Activated T-cell treated with anti-CD3 and anti-CD28 coated beads, Interleukin-2, amount 50 U/mL, for 72 hours (primary cell): ENCODE data around the gene TXNDC11. TPM values are rescaled to one million over a fixed set of nuclear protein-coding genes. Genes with fewer than 3 reads are reported as not detected.
A peak's percentile ranks its signal among the peaks of the same experiment; 100 is the strongest.

Experiments
- ATAC-seq, 2 donors: fragments of 150-1000 bp; cut with Tn5 transposase; replicated peaks in 1 of 2; 2 replicates each; pipeline ENCODE4 v1.10.0; 2021; ENCODE audit warnings: moderate library complexity in 2 of 2, mild to moderate bottlenecking in 1 of 2
- DNase-seq, 2 donors: peaks; one replicate each; pipeline ENCODE4 v3.0.0; 2021 to 2022; ENCODE audit warnings: mixed read lengths in 1 of 2
- H3K27ac Mint-ChIP-seq: one replicate; pipeline ENCODE4 v1.8.0; 2022; ENCODE audit warnings: mild to moderate bottlenecking, moderate library complexity, mixed read lengths
- H3K27me3 Mint-ChIP-seq: one replicate; pipeline ENCODE4 v1.8.0; 2022; ENCODE audit warnings: low read depth, mixed read lengths
- H3K36me3 Mint-ChIP-seq, 2 donors: one replicate each; pipeline ENCODE4 v1.8.0; 2022; ENCODE audit warnings: mixed read lengths in 2 of 2, mild to moderate bottlenecking in 1 of 2; ENCODE audit not compliant: insufficient read depth in 2 of 2
- H3K4me1 Mint-ChIP-seq: one replicate; pipeline ENCODE4 v1.8.0; 2022; ENCODE audit warnings: low read depth, mixed read lengths
- H3K4me3 Mint-ChIP-seq, 2 donors: one replicate each; pipeline ENCODE4 v1.8.0; 2022; ENCODE audit warnings: mild to moderate bottlenecking in 2 of 2, mixed read lengths in 2 of 2, moderate library complexity in 2 of 2
- H3K9me3 Mint-ChIP-seq, 2 donors: one replicate each; pipeline ENCODE4 v1.8.0; 2022; ENCODE audit warnings: mixed read lengths in 2 of 2
- total RNA-seq, 2 donors: library from RNA; stranded (reverse); gene quantifications; one replicate each; pipeline ENCODE4 v1.2.3, GENCODE V29; 2022

Gene TXNDC11
- total RNA-seq, 2 donors from 2014 or later, result 34.7 to 41.5 TPM

DNA sequence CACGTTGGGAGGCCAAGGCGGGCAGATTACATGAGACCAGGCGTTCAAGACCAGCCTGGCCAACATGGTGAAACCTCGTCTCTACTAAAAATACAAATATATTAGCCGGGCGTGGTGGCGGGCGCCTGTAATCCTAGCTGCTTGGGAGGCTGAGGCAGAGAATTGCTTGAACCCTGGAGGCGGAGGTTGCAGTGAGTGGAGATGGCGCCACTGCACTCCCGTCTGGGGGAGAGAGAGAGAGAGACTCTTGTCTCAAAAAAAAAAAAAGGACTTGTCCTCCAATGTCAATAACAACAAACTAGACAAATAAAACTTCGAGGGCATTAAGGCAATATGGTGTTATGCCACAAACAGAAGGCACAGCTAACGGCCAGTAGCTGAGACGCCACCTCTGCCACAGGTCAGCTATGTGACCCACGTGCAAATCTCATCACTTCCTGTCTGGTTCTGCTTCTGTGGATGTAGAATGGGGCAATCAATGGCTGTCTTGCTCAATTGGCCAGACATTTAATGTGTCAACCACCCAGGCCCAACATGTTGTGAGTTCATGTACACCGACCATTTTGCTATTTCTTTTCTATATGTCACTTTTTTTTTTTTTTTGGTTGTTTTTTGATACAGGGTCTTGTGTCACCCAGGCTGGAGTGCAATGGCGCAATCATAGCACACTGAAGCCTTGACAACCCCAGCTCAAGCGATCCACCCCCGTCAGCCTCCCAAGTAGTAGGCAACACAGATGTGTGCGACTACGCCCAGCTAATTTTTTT lies 834 bp upstream of the TXNDC11 start:
- H3K27ac Mint-ChIP-seq, result peak overlapping the region; percentile 98
- H3K4me3 Mint-ChIP-seq, result peak overlapping the region; percentile 90 to 97
- ATAC-seq (no peak), DNase-seq (peak; percentile 17 to 27)
- peaks cover 3 to 7% of the 10 kb centered on the region in 2 donors for H3K36me3 Mint-ChIP-seq
- H3K4me1 Mint-ChIP-seq, result peaks cover 51% of the 10 kb centered on the region
- no peaks in the 10 kb centered on the region for H3K9me3 Mint-ChIP-seq
- no peaks in the 10 kb centered on the region for H3K27me3 Mint-ChIP-seq

GRCh38 chr16:11742093-11742535 lies 543 bp downstream of the TXNDC11 start:
- H3K27me3 Mint-ChIP-seq, result no peaks in the 10 kb centered on the region
- H3K4me1 Mint-ChIP-seq, result peaks cover 65% of the 10 kb centered on the region
- peak; percentile 62 to 63 for DNase-seq
- no peaks in the 10 kb centered on the region for H3K9me3 Mint-ChIP-seq
- ATAC-seq, result peak; percentile 21 to 28
- H3K27ac Mint-ChIP-seq, result peak overlapping the region; percentile 97
- H3K36me3 Mint-ChIP-seq, result peaks cover 3 to 16% of the 10 kb centered on the region in 2 donors
- peak overlapping the region; percentile 97 to 98 for H3K4me3 Mint-ChIP-seq

GRCh38 chr16:11740567-11740966 lies 2.1 kb downstream of the TXNDC11 start:
- DNase-seq, result no peak
- Mint-ChIP-seq H3K36me3 (peaks cover 6 to 21% of the 10 kb centered on the region in 2 donors), H3K27me3 (no peaks in the 10 kb centered on the region), H3K9me3 (no peaks in the 10 kb centered on the region), H3K4me3 (peak overlapping the region; percentile 97 to 98), H3K4me1 (peaks cover 75% of the 10 kb centered on the region), H3K27ac (peak overlapping the region; percentile 97)
- no peak for ATAC-seq

- Mint-ChIP-seq H3K36me3 (peaks cover 10 to 26% of the 10 kb centered on the region in 2 donors), H3K27me3 (no peaks in the 10 kb centered on the region), H3K4me3 (peak overlapping the region; percentile 57 to 98), H3K9me3 (no peaks in the 10 kb centered on the region), H3K27ac (peak overlapping the region; percentile 52), H3K4me1 (peaks cover 80% of the 10 kb centered on the region)
- ATAC-seq, result no peak
- no peak for DNase-seq
Measured at GRCh38 chr16:11738742-11739544, 3.7 kb downstream of the TXNDC11 start.

- Mint-ChIP-seq H3K27me3 (no peaks in the 10 kb centered on the region), H3K36me3 (peaks cover 11 to 28% of the 10 kb centered on the region in 2 donors), H3K9me3 (no peaks in the 10 kb centered on the region), H3K27ac (peak overlapping the region; percentile 43), H3K4me1 (peaks cover 77% of the 10 kb centered on the region), H3K4me3 (peak overlapping the region in 1 of 2 donors; percentile 98)
- DNase-seq, result no peak
- no peak for ATAC-seq
Measured at GRCh38 chr16:11737713-11738112, 4.9 kb downstream of the TXNDC11 start.

DNA sequence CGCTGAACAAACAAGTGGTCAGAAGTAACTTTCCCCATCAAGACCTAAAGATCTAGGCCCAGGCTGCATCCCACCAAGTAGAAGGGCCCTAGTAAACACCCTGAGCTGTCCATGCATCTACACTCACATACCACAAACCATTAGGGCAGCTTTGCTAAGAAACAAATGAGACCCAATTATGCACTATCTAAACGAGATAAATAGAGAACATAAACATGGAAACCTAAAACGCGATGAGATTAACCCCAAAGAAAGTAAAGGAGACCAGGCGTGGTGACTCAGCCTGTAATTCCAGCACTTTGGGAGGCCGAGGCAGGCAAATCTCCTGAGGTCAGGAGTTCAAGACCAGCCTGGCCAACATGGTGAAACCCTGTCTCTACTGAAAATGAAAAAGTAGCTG lies 5.8 kb downstream of the TXNDC11 start:
- peaks cover 11 to 34% of the 10 kb centered on the region in 2 donors for H3K36me3 Mint-ChIP-seq
- DNase-seq, result no peak
- no peak overlapping the region for H3K27ac Mint-ChIP-seq
- H3K4me3 Mint-ChIP-seq, result no peak overlapping the region
- peaks cover 77% of the 10 kb centered on the region for H3K4me1 Mint-ChIP-seq
- no peaks in the 10 kb centered on the region for H3K9me3 Mint-ChIP-seq
- no peak for ATAC-seq
- H3K27me3 Mint-ChIP-seq, result no peaks in the 10 kb centered on the region

- H3K4me1 Mint-ChIP-seq, result peaks cover 66% of the 10 kb centered on the region
- H3K4me3 Mint-ChIP-seq, result no peak overlapping the region
- H3K27ac Mint-ChIP-seq, result peak overlapping the region; percentile 44
- no peaks in the 10 kb centered on the region for H3K27me3 Mint-ChIP-seq
- DNase-seq (no peak), ATAC-seq (no peak)
- peaks cover 11 to 30% of the 10 kb centered on the region in 2 donors for H3K36me3 Mint-ChIP-seq
- no peaks in the 10 kb centered on the region for H3K9me3 Mint-ChIP-seq
Measured at GRCh38 chr16:11735787-11736186, 6.9 kb downstream of the TXNDC11 start.

- H3K4me1 Mint-ChIP-seq, result peaks cover 57% of the 10 kb centered on the region
- no peak for ATAC-seq
- H3K9me3 Mint-ChIP-seq, result no peaks in the 10 kb centered on the region
- no peak for DNase-seq
- peaks cover 11 to 32% of the 10 kb centered on the region in 2 donors for H3K36me3 Mint-ChIP-seq
- H3K27me3 Mint-ChIP-seq, result no peaks in the 10 kb centered on the region
- peak overlapping the region in 1 of 2 donors; percentile 7 for H3K4me3 Mint-ChIP-seq
- no peak overlapping the region for H3K27ac Mint-ChIP-seq
Measured at GRCh38 chr16:11734653-11735043, 8.0 kb downstream of the TXNDC11 start.

DNA sequence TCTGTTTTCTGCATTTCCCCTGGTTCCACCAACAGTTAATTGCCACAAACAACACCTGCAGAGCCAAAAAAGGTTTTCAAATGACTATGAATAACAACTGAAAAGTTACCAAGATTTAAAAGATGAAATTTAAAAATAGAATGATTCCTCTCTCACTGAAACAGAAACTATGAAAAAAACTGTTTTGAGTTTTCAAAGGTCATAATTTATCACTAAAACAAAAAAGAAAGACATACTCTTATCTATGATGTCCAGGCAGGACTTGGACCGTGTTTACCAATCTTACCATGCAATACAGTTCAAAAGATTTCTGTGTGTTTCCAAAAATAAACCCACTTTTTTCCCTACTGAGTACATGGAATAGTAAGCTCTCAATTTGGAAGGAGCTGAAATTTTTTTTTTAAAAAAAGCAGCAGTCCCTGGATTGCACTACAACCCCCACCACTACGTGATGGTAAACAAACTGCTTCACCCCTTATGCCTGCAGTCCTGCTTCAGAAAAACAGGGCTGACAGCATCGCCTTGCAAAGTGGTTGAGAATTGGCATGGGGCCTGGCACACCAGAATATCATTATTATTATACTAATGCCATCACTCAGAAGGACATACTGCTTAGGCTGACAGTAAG lies 8.5 kb downstream of the TXNDC11 start:
- ATAC-seq (no peak), DNase-seq (no peak)
- Mint-ChIP-seq H3K27me3 (no peaks in the 10 kb centered on the region), H3K27ac (peak overlapping the region; percentile 33), H3K9me3 (no peaks in the 10 kb centered on the region), H3K4me1 (peaks cover 57% of the 10 kb centered on the region), H3K36me3 (peaks cover 11 to 37% of the 10 kb centered on the region in 2 donors), H3K4me3 (peak overlapping the region in 1 of 2 donors; percentile 47)

DNA sequence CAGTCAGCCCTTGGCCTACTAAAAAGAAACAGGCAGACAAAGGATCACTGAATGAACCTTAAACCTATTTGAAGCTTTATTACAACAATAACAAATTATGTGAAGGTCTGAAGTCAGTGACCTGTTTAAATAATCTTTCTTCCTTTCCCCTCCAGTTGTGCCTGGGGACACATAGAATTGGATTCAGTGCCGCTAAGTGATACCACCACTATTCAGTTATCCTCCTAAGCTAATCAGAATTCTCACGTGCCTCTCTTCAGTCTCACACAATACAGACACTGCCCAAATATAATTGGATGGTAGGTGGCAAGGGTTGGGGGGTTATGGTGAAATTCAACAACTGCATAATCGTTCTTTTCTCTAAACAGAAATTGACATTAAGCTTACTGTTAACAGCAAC lies 11.4 kb downstream of the TXNDC11 start:
- Mint-ChIP-seq H3K27ac (no peak overlapping the region), H3K9me3 (no peaks in the 10 kb centered on the region), H3K36me3 (peaks cover 11 to 39% of the 10 kb centered on the region in 2 donors), H3K27me3 (no peaks in the 10 kb centered on the region), H3K4me3 (no peak overlapping the region), H3K4me1 (peaks cover 49% of the 10 kb centered on the region)
- ATAC-seq (no peak), DNase-seq (no peak)

- Mint-ChIP-seq H3K36me3 (peaks cover 5 to 38% of the 10 kb centered on the region in 2 donors), H3K27ac (peak overlapping the region; percentile 70), H3K27me3 (no peaks in the 10 kb centered on the region), H3K9me3 (no peaks in the 10 kb centered on the region), H3K4me3 (no peak overlapping the region), H3K4me1 (peaks cover 42% of the 10 kb centered on the region)
- ATAC-seq, result no peak
- no peak for DNase-seq
Measured at GRCh38 chr16:11729787-11730186, 12.9 kb downstream of the TXNDC11 start.

GRCh38 chr16:11727796-11728543 lies 14.7 kb downstream of the TXNDC11 start:
- Mint-ChIP-seq H3K4me1 (peaks cover 29% of the 10 kb centered on the region), H3K9me3 (no peaks in the 10 kb centered on the region), H3K27me3 (no peaks in the 10 kb centered on the region)

More at GRCh38 chr16:11727796-11728543, 14.7 kb downstream of the TXNDC11 start:
- peak overlapping the region; percentile 62 for H3K27ac Mint-ChIP-seq
- ATAC-seq (peak; percentile 51 to 76), DNase-seq (no peak)
- peaks cover 3 to 39% of the 10 kb centered on the region in 2 donors for H3K36me3 Mint-ChIP-seq
- peak overlapping the region in 1 of 2 donors; percentile 39 for H3K4me3 Mint-ChIP-seq
